Liver (tissue), 9 donors: Measurements from ENCODE around the gene BTG2. TPM values are rescaled to one million over a fixed set of nuclear protein-coding genes. Genes with fewer than 3 reads are reported as not detected.

ENCODE experiments used
- DNase-seq: peaks from one replicate; pipeline ENCODE4 v3.0.0-alpha.2; 2017; ENCODE audit warnings: low spot score
- H3K27ac ChIP-seq, 2 donors: one replicate each; pipeline ENCODE4 v1.7.0; 2013; ENCODE audit warnings: inconsistent platforms in 2 of 2, low read length in 2 of 2, control low read depth in 1 of 2, low read depth in 1 of 2, mild to moderate bottlenecking in 1 of 2
- H3K27me3 ChIP-seq, 4 donors: one replicate each; pipeline versions ENCODE4 v1.6.1 to v1.7.0; 2013; ENCODE audit warnings: low read length in 3 of 4, inconsistent platforms in 1 of 4, mild to moderate bottlenecking in 1 of 4, moderate library complexity in 1 of 4; ENCODE audit not compliant: control insufficient read depth in 4 of 4, insufficient read depth in 4 of 4
- H3K36me3 ChIP-seq, 4 donors: one replicate each; pipeline versions ENCODE4 v1.6.1 to v1.7.0; 2013; ENCODE audit warnings: low read length in 3 of 4, mild to moderate bottlenecking in 3 of 4, low read depth in 1 of 4, moderate library complexity in 1 of 4; ENCODE audit not compliant: control insufficient read depth in 4 of 4, insufficient read depth in 3 of 4
- H3K4me1 ChIP-seq, 4 donors: one replicate each; pipeline versions ENCODE4 v1.6.1 to v1.7.0; 2013; ENCODE audit warnings: low read length in 3 of 4, mild to moderate bottlenecking in 3 of 4, moderate library complexity in 1 of 4; ENCODE audit not compliant: control insufficient read depth in 4 of 4, insufficient read depth in 4 of 4
- H3K4me3 ChIP-seq, 3 donors: one replicate each; pipeline versions ENCODE4 v1.6.1 to v1.7.0; 2013; ENCODE audit warnings: low read length in 3 of 3, control low read depth in 1 of 3, low read depth in 1 of 3, mild to moderate bottlenecking in 1 of 3
- H3K9ac ChIP-seq, 2 donors: one replicate each; pipeline ENCODE4 v1.7.0; 2013; ENCODE audit warnings: low read length in 2 of 2, mild to moderate bottlenecking in 2 of 2, moderate library complexity in 2 of 2, control low read depth in 1 of 2, low read depth in 1 of 2
- H3K9me3 ChIP-seq, 4 donors: one replicate each; pipeline versions ENCODE4 v1.6.1 to v1.7.0; 2013; ENCODE audit warnings: low read length in 3 of 4; ENCODE audit not compliant: control insufficient read depth in 4 of 4
- EGR1 ChIP-seq, 2 donors: IDR thresholded peaks; 2 replicates each; pipeline ENCODE4 v1.6.1; 2016 to 2018; ENCODE audit warnings: antibody characterized with exemption in 2 of 2, low read depth in 2 of 2
- FOXA1 ChIP-seq: IDR thresholded peaks from 2 replicates; pipeline ENCODE4 v1.6.1; 2016; ENCODE audit warnings: antibody characterized with exemption
- FOXA2 ChIP-seq: IDR thresholded peaks from 2 replicates; pipeline ENCODE4 v1.6.1; 2016; ENCODE audit warnings: antibody characterized with exemption
- GABPA ChIP-seq, 2 donors: IDR thresholded peaks in 1 of 2; conservative IDR thresholded peaks in 1 of 2; 2 replicates each; pipeline ENCODE4 v1.6.1; 2016; ENCODE audit warnings: antibody characterized with exemption in 2 of 2, mild to moderate bottlenecking in 1 of 2, moderate library complexity in 1 of 2
- HNF4A ChIP-seq, 2 donors: conservative IDR thresholded peaks; 2 replicates each; pipeline ENCODE4 v1.6.1; 2016; ENCODE audit warnings: antibody characterized with exemption in 2 of 2, mild to moderate bottlenecking in 2 of 2
- HNF4G ChIP-seq: IDR thresholded peaks from 2 replicates; pipeline ENCODE4 v1.6.1; 2016; ENCODE audit warnings: antibody characterized with exemption
- JUND ChIP-seq, 2 donors: IDR thresholded peaks; 2 replicates each; pipeline ENCODE4 v1.6.1; 2016; ENCODE audit warnings: antibody characterized with exemption in 2 of 2
- MAX ChIP-seq: IDR thresholded peaks from 2 replicates; pipeline ENCODE4 v1.6.1; 2016; ENCODE audit warnings: antibody characterized with exemption
- NR2F2 ChIP-seq: IDR thresholded peaks from 2 replicates; pipeline ENCODE4 v1.6.1; 2016; ENCODE audit warnings: antibody characterized with exemption
- RAD21 ChIP-seq, 2 donors: IDR thresholded peaks; 2 replicates each; pipeline ENCODE4 v1.6.1; 2016; ENCODE audit warnings: antibody characterized with exemption in 2 of 2, mild to moderate bottlenecking in 2 of 2
- REST ChIP-seq: IDR thresholded peaks from 2 replicates; pipeline ENCODE4 v1.6.1; 2016; ENCODE audit warnings: antibody characterized with exemption, mild to moderate bottlenecking
- SP1 ChIP-seq: IDR thresholded peaks from 2 replicates; pipeline ENCODE4 v1.6.1; 2018; ENCODE audit warnings: antibody characterized with exemption, mild to moderate bottlenecking
- TAF1 ChIP-seq: conservative IDR thresholded peaks from 2 replicates; pipeline ENCODE4 v1.6.1; 2016; ENCODE audit warnings: antibody characterized with exemption, mild to moderate bottlenecking
- YY1 ChIP-seq: IDR thresholded peaks from 2 replicates; pipeline ENCODE4 v1.6.1; 2016; ENCODE audit warnings: antibody characterized with exemption, mild to moderate bottlenecking
- ZBTB33 ChIP-seq: IDR thresholded peaks from 2 replicates; pipeline ENCODE4 v1.6.1; 2016; ENCODE audit warnings: antibody characterized with exemption
- WGBS: extraction: QIAGEN DNeasy Blood & Tissue Kit; methylation state at CpG from one replicate; pipeline ENCODE4 v1.1.7; 2013; 5-methylcytosine and 5-hydroxymethylcytosine counted together
- polyA plus RNA-seq, 2 donors: library from polyadenylated mRNA; stranded (reverse) in 1 of 2; unstranded in 1 of 2; fragments of 200-250 nt in 1 of 2; fragments of >200 nt in 1 of 2; fragmentation: Nextera tagmentation in 1 of 2; extraction: Ambion mirVana in 1 of 2; gene quantifications; one replicate each; pipeline versions ENCODE4 v1.2.1 to v1.2.3, GENCODE V29; 2013 to 2015
- total RNA-seq, 2 donors: library from RNA; depleted of rRNA; stranded (reverse); fragments of >200 nt; gene quantifications; one replicate each; pipeline ENCODE4 v1.2.3, GENCODE V29; 2014
- donor health status: healthy.
- donor health status: healthy.
- donor health status: healthy.
- donor health status: healthy.
- donor health status: healthy.

Gene BTG2
- total and polyA plus RNA-seq, 4 donors: 3.8 to 52.5 (median 4.8) TPM

GRCh38 chr1:203304391-203304918 is 864 bp upstream of the BTG2 start:
- DNase-seq: no peak
- Histone ChIP-seq H3K27ac (peak overlapping the region; percentile 82 to 92), H3K4me3 (peak overlapping the region in 1 of 3 donors; percentile 27), H3K27me3 (no peaks in the 10 kb centered on the region), H3K9me3 (no peaks in the 10 kb centered on the region), H3K36me3 (no peaks in the 10 kb centered on the region), H3K4me1 (peaks cover 0 to 11% (median 3%) of the 10 kb centered on the region in 4 donors), H3K9ac (peak overlapping the region; percentile 90 to 98)
- 80% methylated on average over 9 of the region's 9 CpGs for WGBS
- TF ChIP-seq YY1: peak; percentile 7
- no peak for TF ChIP-seq ZBTB33

DNA sequence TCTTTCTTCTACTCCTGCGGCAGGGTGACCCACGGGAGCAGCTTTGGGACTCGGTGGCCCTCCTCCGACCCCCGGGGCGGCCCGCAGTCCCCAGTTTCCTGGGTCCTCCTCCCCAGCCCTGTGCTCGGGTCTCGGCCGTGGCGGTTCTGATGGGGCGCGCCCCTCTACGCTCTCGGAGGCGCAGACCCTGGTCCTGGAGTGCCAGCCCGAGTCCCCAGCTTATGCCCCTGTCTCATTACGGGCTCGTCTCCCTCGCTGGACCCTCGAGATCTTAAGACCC is 430 bp downstream of the BTG2 start:
- H3K4me1 ChIP-seq: peaks cover 0 to 11% (median 3%) of the 10 kb centered on the region in 4 donors
- no peaks in the 10 kb centered on the region for H3K27me3 ChIP-seq
- TF ChIP-seq TAF1: no peak
- TF ChIP-seq JUND (IDR thresholded peaks at IDR 0.05): no peak
- no peak for TF ChIP-seq NR2F2
- TF ChIP-seq ZBTB33: no peak
- TF ChIP-seq RAD21 (IDR thresholded peaks at IDR 0.05): no peak
- no peak for TF ChIP-seq MAX
- no peak for TF ChIP-seq HNF4A (conservative IDR thresholded peaks at IDR 0.05)
- no peak for TF ChIP-seq FOXA1
- TF ChIP-seq SP1: no peak
- no peak for TF ChIP-seq FOXA2
- no peak for TF ChIP-seq EGR1 (IDR thresholded peaks at IDR 0.05; ENCODE audit: low read depth in 2 of 2)
- no peak for TF ChIP-seq YY1
- no peak for TF ChIP-seq HNF4G
- no peak for TF ChIP-seq GABPA (IDR thresholded peaks at IDR 0.05 in 1 of 2, conservative IDR thresholded peaks at IDR 0.05 in 1 of 2)
- no peak for TF ChIP-seq REST
- H3K9me3 ChIP-seq: no peaks in the 10 kb centered on the region
- peak overlapping the region; percentile 88 to 92 for H3K27ac ChIP-seq
- no peaks in the 10 kb centered on the region for H3K36me3 ChIP-seq
- peak overlapping the region; percentile 89 to 95 for H3K9ac ChIP-seq
- DNase-seq: no peak
- H3K4me3 ChIP-seq: peak overlapping the region; percentile 82 to 83 (median 82)
- 6% methylated on average over 21 of the region's 21 CpGs for WGBS
